ENCODE measurements around the gene MEIS3.
A peak's percentile ranks its signal among the peaks of the same experiment; 100 is the strongest.
"Not testable (repeated sequence)": the region's sequence is repeated elsewhere in the genome, so short reads cannot be mapped to it uniquely, and the experiment has no call there.

Gene MEIS3

DNA sequence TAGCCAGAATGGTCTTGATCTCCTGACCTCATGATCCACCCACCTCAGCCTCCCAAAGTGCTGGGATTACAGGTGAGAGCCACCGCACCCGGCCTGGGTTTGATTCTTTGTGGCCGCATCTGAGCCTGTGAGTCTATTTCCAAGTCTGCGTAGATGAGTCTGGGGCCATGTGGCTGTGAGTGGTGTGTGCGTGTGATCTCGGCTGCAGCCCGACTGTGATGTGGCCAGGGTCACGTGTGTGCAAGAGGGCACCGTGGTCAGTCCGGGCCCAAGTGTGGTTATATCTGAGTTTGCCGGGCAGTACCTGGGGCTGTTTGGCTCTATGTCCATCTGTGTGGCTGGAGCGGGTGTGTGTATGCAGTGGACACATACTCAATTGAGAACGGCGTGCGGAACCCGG, 5.4 kb downstream of the MEIS3 start:
- H3K27me3 ChIP-seq (ENCODE audit: control insufficient read depth, insufficient read depth, low read length) = peaks cover 32% of the 10 kb centered on the region
- peaks cover 6% of the 10 kb centered on the region; the same call in 1 of the 2 replicates for H3K36me3 ChIP-seq (ENCODE audit: control insufficient read depth, insufficient read depth, low read length)
- H3K9ac ChIP-seq (ENCODE audit: low read depth, low read length) = no peak overlapping the region
- no peak overlapping the region for H3K4me3 ChIP-seq (ENCODE audit: low read depth, low read length)
- H3K9me3 ChIP-seq (ENCODE audit: control insufficient read depth, insufficient read depth, low read length) = no peaks in the 10 kb centered on the region
- no peak overlapping the region for H3K27ac ChIP-seq (ENCODE audit: low read depth, low read length)
- peaks cover 8% of the 10 kb centered on the region for H3K4me1 ChIP-seq (ENCODE audit: control insufficient read depth, insufficient read depth, low read length)

DNA sequence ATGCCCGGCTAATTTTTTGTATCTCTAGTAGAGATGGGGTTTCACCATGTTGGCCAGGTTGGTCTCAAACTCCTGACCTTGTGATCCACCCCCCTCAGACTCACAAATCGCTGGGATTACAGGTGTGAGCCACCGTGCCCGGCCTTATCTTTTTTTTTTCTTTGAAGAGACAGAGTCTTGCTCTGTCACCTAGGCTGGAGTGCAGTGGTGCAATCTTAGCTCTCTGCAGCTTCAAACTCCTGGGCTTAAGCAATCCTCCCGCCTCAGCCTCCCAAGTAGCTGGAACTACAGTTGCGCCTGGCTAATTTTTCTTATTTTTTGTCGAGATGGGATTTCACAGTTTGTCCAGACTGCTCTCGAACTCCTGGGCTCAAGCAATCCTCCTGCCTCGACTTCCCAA, 7.6 kb downstream of the MEIS3 start:
- not testable (repeated sequence) for H3K4me1 ChIP-seq (ENCODE audit: control insufficient read depth, insufficient read depth, low read length); H3K9me3 ChIP-seq (ENCODE audit: control insufficient read depth, insufficient read depth, low read length); H3K27me3 ChIP-seq (ENCODE audit: control insufficient read depth, insufficient read depth, low read length); H3K27ac ChIP-seq (ENCODE audit: low read depth, low read length); H3K36me3 ChIP-seq (ENCODE audit: control insufficient read depth, insufficient read depth, low read length); H3K4me3 ChIP-seq (ENCODE audit: low read depth, low read length); H3K9ac ChIP-seq (ENCODE audit: low read depth, low read length)

DNA sequence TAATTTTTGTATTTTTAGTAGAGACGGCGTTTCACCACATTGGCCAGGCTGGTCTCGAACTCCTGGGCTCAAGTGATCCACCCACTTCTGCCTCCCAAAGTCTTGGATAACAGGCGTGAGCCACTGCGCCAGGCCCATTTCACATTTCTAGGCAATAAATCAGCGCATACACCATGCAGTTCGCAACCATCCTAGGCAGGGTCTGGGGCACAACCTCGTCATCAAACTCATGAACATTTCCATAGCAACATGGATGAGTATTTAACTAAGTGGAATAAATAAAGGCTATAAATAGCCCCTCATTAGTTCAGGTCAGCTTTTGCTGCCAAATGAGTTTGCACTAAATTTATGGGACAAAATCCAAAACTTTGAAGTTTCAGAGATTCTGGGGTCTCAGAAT, 8.2 kb downstream of the MEIS3 start:
- no peaks in the 10 kb centered on the region for H3K9me3 ChIP-seq (ENCODE audit: control insufficient read depth, insufficient read depth, low read length)
- no peak overlapping the region for H3K4me3 ChIP-seq (ENCODE audit: low read depth, low read length)
- H3K27me3 ChIP-seq (ENCODE audit: control insufficient read depth, insufficient read depth, low read length) = peaks cover 6% of the 10 kb centered on the region
- no peak overlapping the region for H3K27ac ChIP-seq (ENCODE audit: low read depth, low read length)
- peaks cover 6% of the 10 kb centered on the region; the same call in 1 of the 2 replicates for H3K36me3 ChIP-seq (ENCODE audit: control insufficient read depth, insufficient read depth, low read length)
- H3K4me1 ChIP-seq (ENCODE audit: control insufficient read depth, insufficient read depth, low read length) = peaks cover 5% of the 10 kb centered on the region; the same call in 1 of the 2 replicates
- H3K9ac ChIP-seq (ENCODE audit: low read depth, low read length) = no peak overlapping the region

DNA sequence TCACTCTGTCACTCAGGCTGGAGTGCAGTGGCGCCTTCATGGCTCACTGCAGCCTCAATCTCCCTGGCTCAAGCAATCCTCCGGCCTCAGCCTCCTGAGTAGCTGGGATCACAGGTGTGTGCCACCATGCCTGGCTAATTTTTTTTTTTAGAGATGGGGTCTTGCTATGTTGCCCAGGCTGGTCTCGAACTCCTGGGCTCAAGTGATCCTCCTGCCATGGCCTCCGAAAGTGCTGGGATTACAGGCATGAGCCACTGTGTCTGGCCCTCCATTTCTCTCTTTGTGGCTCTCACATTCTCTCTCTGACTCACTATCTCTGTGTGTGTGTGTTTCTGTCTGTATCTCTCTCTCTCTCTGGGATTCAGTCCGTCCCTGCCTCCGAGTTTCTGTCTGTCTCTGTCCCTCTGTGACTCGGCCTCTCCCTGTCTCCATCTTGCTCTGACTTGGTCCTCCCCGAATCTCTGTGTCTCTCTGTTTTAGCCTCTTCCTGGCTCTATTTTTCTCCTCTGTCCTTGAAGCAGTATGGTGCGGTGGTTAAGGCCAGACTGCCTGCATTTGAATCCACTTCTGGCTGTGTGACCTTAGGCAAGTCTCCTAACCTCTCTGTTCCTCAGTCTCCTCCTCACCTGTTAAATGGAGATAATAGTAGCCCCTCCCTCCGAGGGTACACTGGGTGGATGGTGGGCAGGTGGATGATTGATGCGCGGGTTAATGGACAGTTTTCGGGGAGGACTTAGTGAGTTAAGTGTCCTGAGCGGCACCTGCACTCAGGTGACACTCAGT, 11.0 kb downstream of the MEIS3 start:
- H3K9ac ChIP-seq (ENCODE audit: low read depth, low read length) = no peak overlapping the region
- no peak overlapping the region for H3K4me3 ChIP-seq (ENCODE audit: low read depth, low read length)
- no peak overlapping the region for H3K27ac ChIP-seq (ENCODE audit: low read depth, low read length)
- no peaks in the 10 kb centered on the region for H3K9me3 ChIP-seq (ENCODE audit: control insufficient read depth, insufficient read depth, low read length)
- no peaks in the 10 kb centered on the region for H3K36me3 ChIP-seq (ENCODE audit: control insufficient read depth, insufficient read depth, low read length)
- peaks cover 4% of the 10 kb centered on the region; the same call in 1 of the 2 replicates for H3K27me3 ChIP-seq (ENCODE audit: control insufficient read depth, insufficient read depth, low read length)
- peaks cover 5% of the 10 kb centered on the region; the same call in 1 of the 2 replicates for H3K4me1 ChIP-seq (ENCODE audit: control insufficient read depth, insufficient read depth, low read length)

DNA sequence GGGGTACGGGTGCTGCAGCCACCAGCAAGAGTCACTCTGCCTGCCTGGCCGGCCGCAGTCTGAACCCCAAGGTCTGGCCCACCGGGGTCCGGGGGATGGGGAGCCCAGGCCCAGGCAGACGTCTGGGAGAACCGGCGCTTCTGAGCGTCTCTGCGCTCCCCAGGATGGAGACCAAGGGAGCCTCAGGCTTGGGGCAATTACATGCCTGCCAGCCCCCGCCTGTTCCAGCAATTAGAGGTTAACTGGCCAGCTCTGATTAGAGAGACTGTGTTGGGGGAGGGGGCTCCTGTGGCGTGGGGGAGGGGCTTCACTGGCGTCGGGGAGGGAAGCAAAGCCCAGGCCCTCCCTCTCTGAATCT, 11.9 kb downstream of the MEIS3 start:
- no peak overlapping the region for H3K27ac ChIP-seq (ENCODE audit: low read depth, low read length)
- H3K9me3 ChIP-seq (ENCODE audit: control insufficient read depth, insufficient read depth, low read length) = no peaks in the 10 kb centered on the region
- H3K4me3 ChIP-seq (ENCODE audit: low read depth, low read length) = peak overlapping the region; percentile 64
- peaks cover 5% of the 10 kb centered on the region; the same call in 1 of the 2 replicates for H3K4me1 ChIP-seq (ENCODE audit: control insufficient read depth, insufficient read depth, low read length)
- H3K27me3 ChIP-seq (ENCODE audit: control insufficient read depth, insufficient read depth, low read length) = peaks cover 4% of the 10 kb centered on the region; the same call in 1 of the 2 replicates
- H3K9ac ChIP-seq (ENCODE audit: low read depth, low read length) = no peak overlapping the region
- H3K36me3 ChIP-seq (ENCODE audit: control insufficient read depth, insufficient read depth, low read length) = no peaks in the 10 kb centered on the region

DNA sequence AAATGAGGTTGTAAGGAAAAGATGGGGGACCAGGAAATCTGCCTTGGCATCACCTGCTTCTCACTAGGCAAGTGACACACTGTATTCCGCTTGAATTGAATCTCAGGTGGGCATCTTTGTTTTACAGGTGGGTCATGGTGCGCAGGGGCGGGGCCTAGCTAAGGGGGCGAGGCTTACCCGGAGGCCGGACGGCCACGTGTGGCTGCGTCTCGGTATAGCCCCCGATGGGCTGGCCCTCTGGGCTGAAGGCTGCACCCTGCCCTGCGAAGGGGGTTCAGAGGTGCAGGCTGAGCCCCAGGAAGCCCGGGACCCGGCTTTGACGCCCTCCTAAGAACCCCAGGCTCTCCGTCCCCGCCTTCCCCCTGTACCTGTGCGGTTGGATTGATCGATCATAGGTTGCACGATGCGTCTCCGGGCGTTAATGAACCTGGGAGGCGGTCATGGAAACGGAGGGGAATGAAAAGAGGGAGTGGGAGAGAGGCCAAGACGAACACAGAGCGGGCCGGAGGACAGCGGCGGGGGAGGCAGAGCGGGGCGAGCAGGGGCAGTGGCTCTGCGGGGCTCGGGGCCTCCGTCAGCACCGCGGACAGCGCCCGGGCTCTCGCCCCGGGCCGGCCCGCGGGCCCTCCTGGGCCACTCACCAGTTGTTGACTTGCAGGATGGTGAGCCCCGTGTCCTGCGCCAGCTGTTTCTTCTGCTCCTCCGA, 12.5 kb downstream of the MEIS3 start:
- H3K27ac ChIP-seq (ENCODE audit: low read depth, low read length) = no peak overlapping the region
- H3K4me3 ChIP-seq (ENCODE audit: low read depth, low read length) = peak overlapping the region; percentile 64
- H3K9me3 ChIP-seq (ENCODE audit: control insufficient read depth, insufficient read depth, low read length) = no peaks in the 10 kb centered on the region
- no peaks in the 10 kb centered on the region for H3K36me3 ChIP-seq (ENCODE audit: control insufficient read depth, insufficient read depth, low read length)
- peaks cover 5% of the 10 kb centered on the region; the same call in 1 of the 2 replicates for H3K4me1 ChIP-seq (ENCODE audit: control insufficient read depth, insufficient read depth, low read length)
- H3K27me3 ChIP-seq (ENCODE audit: control insufficient read depth, insufficient read depth, low read length) = peaks cover 4% of the 10 kb centered on the region; the same call in 1 of the 2 replicates
- H3K9ac ChIP-seq (ENCODE audit: low read depth, low read length) = no peak overlapping the region

DNA sequence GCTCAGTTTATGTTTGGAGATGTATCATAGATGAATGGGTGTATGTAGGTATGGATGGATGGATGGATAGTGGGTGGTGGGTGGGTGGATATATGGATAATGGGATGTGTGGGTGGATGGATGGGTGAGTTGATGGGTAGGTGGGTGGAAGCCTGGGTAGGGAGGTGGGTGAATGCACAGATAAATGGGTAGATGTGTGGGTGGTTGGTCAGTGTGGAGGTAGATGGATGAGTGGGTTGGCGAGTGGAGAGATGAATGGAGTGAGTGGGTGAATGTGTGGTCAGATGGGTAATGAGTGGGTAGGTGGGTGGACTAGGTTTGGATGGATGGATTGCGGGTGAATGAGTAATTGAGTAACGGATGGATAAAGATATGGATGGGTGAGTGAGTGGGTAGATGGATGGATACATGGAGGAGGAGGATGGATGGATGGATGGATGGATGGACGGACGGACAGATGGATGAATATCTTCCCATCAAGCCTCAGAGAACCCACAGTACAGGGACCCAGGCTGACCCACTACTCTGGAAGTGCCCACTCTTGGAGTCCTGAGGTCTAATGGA, 13.4 kb downstream of the MEIS3 start:
- Histone ChIP-seq H3K4me3 (ENCODE audit: low read depth, low read length) (no peak overlapping the region; the same call in 1 of the 2 replicates), H3K9ac (ENCODE audit: low read depth, low read length) (no peak overlapping the region), H3K27me3 (ENCODE audit: control insufficient read depth, insufficient read depth, low read length) (peaks cover 4% of the 10 kb centered on the region; the same call in 1 of the 2 replicates), H3K27ac (ENCODE audit: low read depth, low read length) (no peak overlapping the region), H3K4me1 (ENCODE audit: control insufficient read depth, insufficient read depth, low read length) (peaks cover 5% of the 10 kb centered on the region; the same call in 1 of the 2 replicates), H3K36me3 (ENCODE audit: control insufficient read depth, insufficient read depth, low read length) (no peaks in the 10 kb centered on the region), H3K9me3 (ENCODE audit: control insufficient read depth, insufficient read depth, low read length) (no peaks in the 10 kb centered on the region)

DNA sequence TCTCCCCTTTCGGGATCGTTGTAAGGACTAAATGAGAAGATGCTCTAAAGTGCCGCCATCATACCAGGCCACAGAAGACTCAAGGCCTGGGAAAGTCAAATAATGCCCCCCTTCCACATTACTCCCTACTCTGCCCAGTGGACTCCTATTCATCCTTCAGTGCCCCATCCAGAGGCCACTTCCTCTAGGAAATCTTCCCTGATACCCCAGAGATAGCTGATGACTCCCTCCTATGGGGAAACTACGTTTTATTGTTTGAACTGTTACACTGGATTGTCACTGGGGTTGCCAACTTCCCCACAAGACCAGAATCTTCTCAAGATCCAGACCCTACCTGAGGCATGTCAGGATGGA, 14.2 kb downstream of the MEIS3 start:
- Histone ChIP-seq H3K9ac (ENCODE audit: low read depth, low read length) (no peak overlapping the region), H3K9me3 (ENCODE audit: control insufficient read depth, insufficient read depth, low read length) (no peaks in the 10 kb centered on the region), H3K4me1 (ENCODE audit: control insufficient read depth, insufficient read depth, low read length) (peaks cover 5% of the 10 kb centered on the region; the same call in 1 of the 2 replicates), H3K4me3 (ENCODE audit: low read depth, low read length) (no peak overlapping the region), H3K36me3 (ENCODE audit: control insufficient read depth, insufficient read depth, low read length) (no peaks in the 10 kb centered on the region), H3K27me3 (ENCODE audit: control insufficient read depth, insufficient read depth, low read length) (peaks cover 4% of the 10 kb centered on the region; the same call in 1 of the 2 replicates), H3K27ac (ENCODE audit: low read depth, low read length) (no peak overlapping the region)

DNA sequence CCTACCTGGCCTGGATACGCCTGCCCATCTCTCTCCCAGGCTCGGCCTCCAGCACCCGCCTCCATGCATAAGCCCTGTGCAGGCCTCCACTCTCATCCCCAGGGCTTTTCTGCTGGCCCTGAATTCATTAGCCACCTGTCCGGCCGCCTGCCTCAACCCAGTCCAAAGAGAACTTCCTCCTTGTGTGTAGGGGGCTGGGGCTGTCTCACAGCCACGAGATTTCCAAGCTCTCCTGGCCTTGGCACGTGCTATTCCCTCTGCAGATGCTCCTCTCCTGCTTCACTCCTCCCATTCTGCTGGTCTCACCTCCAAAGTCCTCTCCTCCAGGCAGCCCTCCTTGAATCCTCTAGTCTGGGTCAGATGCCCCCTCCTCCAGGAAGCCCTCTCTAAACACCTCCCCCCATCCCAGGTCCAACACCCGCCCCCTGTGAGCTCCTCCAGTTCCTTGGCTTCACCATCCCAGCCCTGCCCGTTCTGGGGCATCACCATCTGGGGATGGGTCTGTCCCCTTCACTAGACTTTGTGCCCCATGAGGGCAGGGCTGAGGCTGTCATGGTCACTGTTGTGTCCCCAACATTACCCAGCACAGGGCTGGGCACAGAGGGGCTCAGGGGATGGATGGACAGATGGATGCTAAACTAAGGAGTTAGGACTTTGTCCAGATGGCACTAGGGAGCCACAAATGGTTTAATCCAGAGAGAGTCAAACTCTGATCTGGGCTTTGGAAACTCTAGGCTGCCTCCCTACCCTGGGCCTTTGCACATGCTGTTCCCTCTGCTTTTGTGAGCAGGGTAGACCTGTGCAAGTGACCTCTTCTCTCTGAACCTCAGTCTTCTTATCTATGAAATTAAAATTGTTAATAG, 14.8 kb downstream of the MEIS3 start:
- Histone ChIP-seq H3K27me3 (ENCODE audit: control insufficient read depth, insufficient read depth, low read length) (peaks cover 4% of the 10 kb centered on the region; the same call in 1 of the 2 replicates), H3K36me3 (ENCODE audit: control insufficient read depth, insufficient read depth, low read length) (no peaks in the 10 kb centered on the region)

DNA sequence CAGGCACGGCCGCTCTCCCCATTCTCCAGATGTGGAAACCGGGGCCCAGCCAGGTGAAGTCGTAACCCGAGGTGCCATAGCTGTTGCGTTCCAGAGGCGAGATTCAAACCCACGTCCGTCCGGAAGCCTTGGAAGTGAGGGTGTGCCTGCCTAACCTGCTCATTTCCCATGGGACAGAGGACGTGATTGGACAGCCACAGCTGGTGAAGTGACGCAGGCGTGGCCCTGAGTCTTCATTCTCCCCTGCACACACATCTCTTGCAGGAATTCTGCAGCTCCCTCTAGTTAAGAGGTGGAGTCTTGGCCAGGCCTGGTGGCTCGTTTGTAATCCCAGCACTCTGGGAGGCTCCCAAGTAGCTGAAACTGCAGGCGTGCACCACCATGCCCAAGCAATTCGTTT, 16.8 kb downstream of the MEIS3 start:
- peaks cover 4% of the 10 kb centered on the region; the same call in 1 of the 2 replicates for H3K27me3 ChIP-seq (ENCODE audit: control insufficient read depth, insufficient read depth, low read length)

More for the DNA sequence above, 14.8 kb downstream of the MEIS3 start:
- no peak overlapping the region for H3K27ac ChIP-seq (ENCODE audit: low read depth, low read length)
- H3K9ac ChIP-seq (ENCODE audit: low read depth, low read length) = no peak overlapping the region
- no peak overlapping the region for H3K4me3 ChIP-seq (ENCODE audit: low read depth, low read length)
- no peaks in the 10 kb centered on the region for H3K9me3 ChIP-seq (ENCODE audit: control insufficient read depth, insufficient read depth, low read length)
- H3K4me1 ChIP-seq (ENCODE audit: control insufficient read depth, insufficient read depth, low read length) = peaks cover 5% of the 10 kb centered on the region; the same call in 1 of the 2 replicates

More for the DNA sequence above, 16.8 kb downstream of the MEIS3 start:
- no peak overlapping the region for H3K9ac ChIP-seq (ENCODE audit: low read depth, low read length)
- H3K4me3 ChIP-seq (ENCODE audit: low read depth, low read length) = no peak overlapping the region
- no peaks in the 10 kb centered on the region for H3K9me3 ChIP-seq (ENCODE audit: control insufficient read depth, insufficient read depth, low read length)
- H3K4me1 ChIP-seq (ENCODE audit: control insufficient read depth, insufficient read depth, low read length) = peaks cover 18% of the 10 kb centered on the region
- no peak overlapping the region for H3K27ac ChIP-seq (ENCODE audit: low read depth, low read length)
- no peaks in the 10 kb centered on the region for H3K36me3 ChIP-seq (ENCODE audit: control insufficient read depth, insufficient read depth, low read length)
